GM12878 (cell line): ENCODE data around the gene CS.

Source experiments
- ATF2 ChIP-seq: IDR thresholded peaks from 2 replicates; pipeline ENCODE4 v1.6.1; 2012; ENCODE audit warnings: low read length, inconsistent platforms
- CHD1 ChIP-seq: IDR thresholded peaks from 2 replicates; pipeline ENCODE4 v1.6.1; 2012; ENCODE audit warnings: low read depth, low read length, improper control_type of control experiment
- CTCF ChIP-seq, 3 experiments: IDR thresholded peaks in 2 of 3; conservative IDR thresholded peaks in 1 of 3; 2 replicates each; pipeline ENCODE4 v1.5.1; 2011; ENCODE audit warnings: low read depth in 3 of 3, low read length in 3 of 3, mild to moderate bottlenecking in 3 of 3, control low read depth in 2 of 3, moderate library complexity in 2 of 3, inconsistent platforms in 1 of 3, mixed read lengths in 1 of 3; ENCODE audit not compliant: control insufficient read depth in 2 of 3, insufficient read depth in 1 of 3; ENCODE audit errors: extremely low read depth in 1 of 3
- EP300 ChIP-seq, 2 experiments: fragments of 150-350 bp in 1 of 2; IDR thresholded peaks; 2 replicates each; pipeline ENCODE4 v1.6.1; 2011 to 2012; ENCODE audit warnings: low read depth in 2 of 2, low read length in 2 of 2, borderline replicate concordance in 1 of 2, improper control_type of control experiment in 1 of 2, inconsistent platforms in 1 of 2; ENCODE audit not compliant: control insufficient read depth in 1 of 2
- ETV6 ChIP-seq, 2 experiments: fragments of 450-650 bp in 1 of 2; IDR thresholded peaks in 1 of 2; conservative IDR thresholded peaks in 1 of 2; 2 replicates each; pipeline ENCODE4 v1.6.1; 2014; ENCODE audit warnings: antibody characterized with exemption in 1 of 2, borderline replicate concordance in 1 of 2, low read depth in 1 of 2, mild to moderate bottlenecking in 1 of 2, moderate library complexity in 1 of 2
- POU2F2 ChIP-seq: IDR thresholded peaks from 3 replicates; pipeline ENCODE4 v1.6.1; 2011; ENCODE audit warnings: low read depth, mild to moderate bottlenecking, low read length, borderline replicate concordance
- ZNF274 ChIP-seq: IDR thresholded peaks from one replicate; pipeline ENCODE4 v1.8.0; 2011; ENCODE audit not compliant: insufficient read length, insufficient read depth

GRCh38 chr12:56298828-56299227 lies 1.3 kb downstream of the CS start:
- TF ChIP-seq EP300 (IDR thresholded peaks at IDR 0.05; ENCODE audit: borderline replicate concordance in 1 of 2, control insufficient read depth in 1 of 2, low read depth in 2 of 2, low read length in 2 of 2) (no peak), POU2F2 (no peak), ZNF274 (no peak), CHD1 (no peak), ETV6 (conservative IDR thresholded peaks at IDR 0.05 in 1 of 2, IDR thresholded peaks at IDR 0.05 in 1 of 2; ENCODE audit: borderline replicate concordance in 1 of 2, low read depth in 1 of 2) (no peak), CTCF (IDR thresholded peaks at IDR 0.05 in 2 of 3, conservative IDR thresholded peaks at IDR 0.05 in 1 of 3; ENCODE audit: control insufficient read depth in 2 of 3, extremely low read depth in 1 of 3, insufficient read depth in 1 of 3, low read depth in 3 of 3, low read length in 3 of 3) (no peak), ATF2 (no peak)
